Tibial nerve (tissue), 4 donors: ENCODE measurements around the gene GIMAP5.

Experiments used
- EP300 ChIP-seq, 2 donors: sonication (generic); formaldehyde crosslinking; IDR thresholded peaks; one replicate each; pipeline ENCODE4 v1.6.1; 2017; ENCODE audit warnings: antibody characterized with exemption in 2 of 2, mild to moderate bottlenecking in 1 of 2
- POLR2A ChIP-seq, 2 donors: fragments of 450-650 bp; IDR thresholded peaks; one replicate each; pipeline ENCODE4 v1.6.1; 2017; ENCODE audit warnings: antibody characterized with exemption in 2 of 2, mild to moderate bottlenecking in 2 of 2, moderate library complexity in 2 of 2
- TF ChIP-seq, protein P1 (sequence below), 5 experiments: fragments of 200-600 bp in 3 of 5; fragments of 450-650 bp in 2 of 5; sonication (generic) in 3 of 5; IDR thresholded peaks; one replicate each; pipeline ENCODE4 v1.5.1; 2016 to 2019; ENCODE audit warnings: antibody characterized with exemption in 5 of 5, mild to moderate bottlenecking in 3 of 5, moderate library complexity in 2 of 5

DNA sequence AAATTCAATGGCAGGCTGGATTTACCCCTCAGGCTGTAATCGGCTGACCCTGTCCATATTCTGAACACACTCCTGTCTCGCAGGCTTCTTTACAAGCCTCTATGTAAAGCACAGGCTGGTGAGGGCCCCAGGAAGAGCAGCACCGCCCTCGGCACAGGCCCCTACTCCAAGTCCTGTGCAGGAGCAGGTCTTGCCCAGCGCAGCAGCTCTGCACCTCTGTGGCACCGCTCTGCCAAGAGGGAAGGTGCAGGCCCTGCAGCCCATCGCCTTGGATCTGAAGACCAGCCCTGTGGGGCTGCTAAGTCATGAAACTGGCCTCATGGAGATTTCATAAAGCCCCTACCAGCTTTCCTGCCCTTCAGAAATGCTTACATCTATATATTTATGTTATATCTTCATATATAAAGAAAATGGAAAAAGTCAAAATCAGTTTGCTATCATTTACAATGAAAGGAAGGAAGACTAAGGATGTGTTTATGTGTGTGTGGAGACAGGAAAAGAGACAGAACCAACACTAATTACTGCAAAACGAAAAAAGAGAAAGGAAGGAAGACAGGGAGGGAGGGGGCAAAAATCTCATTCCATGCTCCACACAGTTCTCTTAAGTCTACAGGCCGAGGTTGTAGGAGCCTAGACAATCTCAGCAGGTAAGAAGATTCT is 53.3 kb downstream of the GIMAP5 start:
- TF ChIP-seq, protein P1, sequence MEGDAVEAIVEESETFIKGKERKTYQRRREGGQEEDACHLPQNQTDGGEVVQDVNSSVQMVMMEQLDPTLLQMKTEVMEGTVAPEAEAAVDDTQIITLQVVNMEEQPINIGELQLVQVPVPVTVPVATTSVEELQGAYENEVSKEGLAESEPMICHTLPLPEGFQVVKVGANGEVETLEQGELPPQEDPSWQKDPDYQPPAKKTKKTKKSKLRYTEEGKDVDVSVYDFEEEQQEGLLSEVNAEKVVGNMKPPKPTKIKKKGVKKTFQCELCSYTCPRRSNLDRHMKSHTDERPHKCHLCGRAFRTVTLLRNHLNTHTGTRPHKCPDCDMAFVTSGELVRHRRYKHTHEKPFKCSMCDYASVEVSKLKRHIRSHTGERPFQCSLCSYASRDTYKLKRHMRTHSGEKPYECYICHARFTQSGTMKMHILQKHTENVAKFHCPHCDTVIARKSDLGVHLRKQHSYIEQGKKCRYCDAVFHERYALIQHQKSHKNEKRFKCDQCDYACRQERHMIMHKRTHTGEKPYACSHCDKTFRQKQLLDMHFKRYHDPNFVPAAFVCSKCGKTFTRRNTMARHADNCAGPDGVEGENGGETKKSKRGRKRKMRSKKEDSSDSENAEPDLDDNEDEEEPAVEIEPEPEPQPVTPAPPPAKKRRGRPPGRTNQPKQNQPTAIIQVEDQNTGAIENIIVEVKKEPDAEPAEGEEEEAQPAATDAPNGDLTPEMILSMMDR (IDR thresholded peaks at IDR 0.05) = no peak
- TF ChIP-seq POLR2A (IDR thresholded peaks at IDR 0.05) (no peak), EP300 (IDR thresholded peaks at IDR 0.05) (no peak)
